ENCODE results near the gene TBC1D22A. TPM values are rescaled to one million over a fixed set of nuclear protein-coding genes. Genes with fewer than 3 reads are reported as not detected.
"Not testable (repeated sequence)": the region's sequence is repeated elsewhere in the genome, so short reads cannot be mapped to it uniquely, and the experiment has no call there.

Gene TBC1D22A
- total RNA-seq, 6 donors from 2014 or later: 27.1 to 48.2 (median 35.3) TPM

DNA sequence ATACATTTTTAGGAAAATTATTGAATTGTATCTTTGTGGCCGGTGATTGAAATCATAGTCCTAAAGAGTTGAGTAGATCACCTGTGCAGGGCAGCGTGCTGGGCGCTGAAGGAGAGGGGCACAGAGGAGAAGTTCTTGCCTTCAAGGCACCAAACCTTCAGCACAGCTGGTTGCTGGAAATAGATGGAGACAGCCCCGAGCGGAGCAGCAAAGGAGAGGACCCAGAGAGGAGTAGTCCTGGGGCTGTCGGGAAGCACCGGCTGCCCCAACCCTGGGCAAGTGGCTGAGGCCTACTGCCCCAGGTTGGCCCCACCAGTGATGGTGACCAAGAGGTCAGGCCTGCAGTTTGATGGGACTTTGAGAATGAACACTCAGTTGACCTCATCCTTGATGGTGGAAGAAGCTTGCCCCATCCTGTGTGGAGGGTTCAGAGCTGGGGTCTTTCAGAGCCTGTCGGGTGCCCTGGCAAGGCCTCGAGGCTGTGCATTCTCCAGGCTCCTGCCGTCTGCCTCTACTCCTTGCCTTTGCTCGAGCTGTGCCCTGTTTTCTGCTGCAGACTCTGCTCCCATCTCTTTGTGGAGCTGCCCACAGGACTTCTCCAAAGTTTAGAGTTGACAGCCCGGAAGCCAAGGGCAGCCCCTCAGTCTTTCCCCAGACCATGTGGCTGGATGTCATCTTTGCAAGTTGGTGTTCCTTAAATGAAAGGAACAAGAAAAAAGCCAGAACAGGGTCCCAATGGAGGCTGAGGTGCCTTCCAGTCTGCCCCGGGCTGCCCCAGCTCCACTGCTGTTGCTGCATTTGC is 285.1 kb downstream of the TBC1D22A start:
- Histone ChIP-seq H3K4me3 (no peak overlapping the region), H3K27ac (no peak overlapping the region), H3K36me3 (no peaks in the 10 kb centered on the region), H3K27me3 (no peaks in the 10 kb centered on the region), H3K9me3 (no peaks in the 10 kb centered on the region), H3K4me1 (peaks cover 9 to 16% (median 11%) of the 10 kb centered on the region in 4 donors)
- ATAC-seq (ENCODE audit: low FRiP score in 2 of 2) (no peak), DNase-seq (no peak)
- WGBS, 2 donors: 92 to 95% methylated on average over 13 of the region's 13 CpGs
- TF ChIP-seq EP300 (IDR thresholded peaks at IDR 0.05) (no peak), POLR2AphosphoS5 (IDR thresholded peaks at IDR 0.05) (no peak), POLR2A (IDR thresholded peaks at IDR 0.05) (no peak)
- TF ChIP-seq, protein P1, sequence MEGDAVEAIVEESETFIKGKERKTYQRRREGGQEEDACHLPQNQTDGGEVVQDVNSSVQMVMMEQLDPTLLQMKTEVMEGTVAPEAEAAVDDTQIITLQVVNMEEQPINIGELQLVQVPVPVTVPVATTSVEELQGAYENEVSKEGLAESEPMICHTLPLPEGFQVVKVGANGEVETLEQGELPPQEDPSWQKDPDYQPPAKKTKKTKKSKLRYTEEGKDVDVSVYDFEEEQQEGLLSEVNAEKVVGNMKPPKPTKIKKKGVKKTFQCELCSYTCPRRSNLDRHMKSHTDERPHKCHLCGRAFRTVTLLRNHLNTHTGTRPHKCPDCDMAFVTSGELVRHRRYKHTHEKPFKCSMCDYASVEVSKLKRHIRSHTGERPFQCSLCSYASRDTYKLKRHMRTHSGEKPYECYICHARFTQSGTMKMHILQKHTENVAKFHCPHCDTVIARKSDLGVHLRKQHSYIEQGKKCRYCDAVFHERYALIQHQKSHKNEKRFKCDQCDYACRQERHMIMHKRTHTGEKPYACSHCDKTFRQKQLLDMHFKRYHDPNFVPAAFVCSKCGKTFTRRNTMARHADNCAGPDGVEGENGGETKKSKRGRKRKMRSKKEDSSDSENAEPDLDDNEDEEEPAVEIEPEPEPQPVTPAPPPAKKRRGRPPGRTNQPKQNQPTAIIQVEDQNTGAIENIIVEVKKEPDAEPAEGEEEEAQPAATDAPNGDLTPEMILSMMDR (IDR thresholded peaks at IDR 0.05): no peak

DNA sequence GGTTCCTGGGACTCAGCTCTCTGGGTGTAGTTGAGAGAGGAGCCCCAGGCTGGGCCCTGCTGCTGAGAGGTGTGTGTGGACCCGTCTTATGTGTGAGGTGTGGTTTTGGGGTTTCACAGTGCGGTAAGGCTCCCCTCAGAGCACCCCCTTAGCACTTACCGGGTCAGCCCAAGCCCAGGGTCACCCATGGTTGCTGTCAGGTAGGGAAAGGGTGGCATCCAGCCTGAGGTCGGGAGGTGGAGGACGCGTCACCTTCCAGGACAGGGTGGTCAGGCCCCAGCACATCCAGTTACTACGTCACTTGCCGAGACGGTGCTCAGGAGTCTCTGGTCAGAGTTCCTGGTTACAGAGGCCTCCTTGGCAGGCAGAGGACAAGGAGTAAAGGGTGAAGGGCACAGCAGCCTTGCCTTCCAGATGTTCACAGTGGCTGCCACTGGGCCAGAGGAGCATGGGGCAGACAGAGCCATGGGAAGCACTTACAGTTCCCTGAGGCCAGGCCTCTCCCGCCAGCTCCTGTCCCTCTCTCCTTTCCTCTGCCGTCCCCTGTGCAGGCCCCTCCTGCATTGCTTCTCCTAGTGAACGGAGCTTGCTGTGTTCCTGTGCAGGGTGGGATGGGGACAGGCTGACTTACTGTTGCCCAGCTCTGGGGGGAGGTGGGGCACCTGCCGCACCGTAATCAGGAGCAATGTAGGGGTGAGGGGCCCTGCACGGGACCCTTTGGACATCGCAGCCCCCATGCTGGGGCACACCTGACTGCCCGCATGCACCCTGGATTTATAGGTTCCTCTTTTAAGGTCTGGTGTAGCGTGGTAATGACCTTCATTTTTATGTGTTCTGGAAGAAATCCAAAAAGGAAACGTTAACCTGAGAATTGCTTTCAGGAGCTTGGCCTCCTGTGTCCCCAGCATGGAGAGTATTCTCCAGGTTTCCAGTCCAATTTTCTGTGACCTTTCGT is 285.9 kb downstream of the TBC1D22A start:
- no peaks in the 10 kb centered on the region for H3K36me3 ChIP-seq
- DNase-seq: no peak
- TF ChIP-seq, protein P1 (IDR thresholded peaks at IDR 0.05): no peak
- TF ChIP-seq POLR2A (IDR thresholded peaks at IDR 0.05) (no peak), POLR2AphosphoS5 (IDR thresholded peaks at IDR 0.05) (no peak), EP300 (IDR thresholded peaks at IDR 0.05) (no peak)
- ATAC-seq (ENCODE audit: low FRiP score in 2 of 2): no peak
- H3K9me3 ChIP-seq: no peaks in the 10 kb centered on the region
- 83 to 85% methylated on average over 14 to 19 of the region's 20 CpGs for WGBS, 2 donors
- H3K4me1 ChIP-seq: peaks cover 9 to 13% (median 11%) of the 10 kb centered on the region in 4 donors
- H3K27ac ChIP-seq: no peak overlapping the region
- no peaks in the 10 kb centered on the region for H3K27me3 ChIP-seq
- H3K4me3 ChIP-seq: no peak overlapping the region

DNA sequence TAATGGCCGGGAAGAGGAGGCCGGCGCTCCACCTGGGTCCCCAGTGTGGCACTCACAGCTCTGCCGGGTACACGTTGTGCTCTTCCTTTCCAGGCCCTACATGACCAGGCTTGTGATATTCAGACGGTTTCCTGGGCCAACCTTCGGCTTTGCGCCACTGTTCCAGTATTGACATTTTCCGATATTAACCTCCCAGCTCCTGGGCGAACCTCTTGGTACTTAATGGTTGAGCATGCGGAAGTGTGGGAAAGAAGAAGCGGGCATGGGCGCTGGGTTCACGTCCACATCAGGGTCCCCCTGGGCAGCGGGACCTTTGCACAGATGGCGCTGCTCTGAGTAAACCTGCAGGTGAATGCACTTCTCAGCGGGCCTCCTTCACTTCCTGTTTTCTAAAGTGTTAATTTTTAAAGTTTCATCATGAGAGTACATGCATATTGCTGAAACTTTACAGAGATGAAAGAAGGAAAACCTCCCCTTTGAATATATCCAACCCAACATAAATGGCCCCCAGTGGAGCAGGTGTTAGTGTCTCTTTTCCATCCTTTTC is 286.7 kb downstream of the TBC1D22A start:
- Histone ChIP-seq H3K9me3 (no peaks in the 10 kb centered on the region), H3K4me3 (no peak overlapping the region), H3K36me3 (peaks cover 0 to 5% (median 0%) of the 10 kb centered on the region in 4 donors), H3K27ac (no peak overlapping the region), H3K4me1 (peaks cover 2 to 5% (median 4%) of the 10 kb centered on the region in 4 donors), H3K27me3 (no peaks in the 10 kb centered on the region)
- DNase-seq (no peak), ATAC-seq (ENCODE audit: low FRiP score in 2 of 2) (no peak)
- WGBS, 2 donors: 88 to 96% methylated on average over 17 of the region's 17 CpGs
- TF ChIP-seq, protein P1 (IDR thresholded peaks at IDR 0.05): no peak
- no peak for TF ChIP-seq EP300 (IDR thresholded peaks at IDR 0.05)
- no peak for TF ChIP-seq POLR2A (IDR thresholded peaks at IDR 0.05)
- no peak for TF ChIP-seq POLR2AphosphoS5 (IDR thresholded peaks at IDR 0.05)

DNA sequence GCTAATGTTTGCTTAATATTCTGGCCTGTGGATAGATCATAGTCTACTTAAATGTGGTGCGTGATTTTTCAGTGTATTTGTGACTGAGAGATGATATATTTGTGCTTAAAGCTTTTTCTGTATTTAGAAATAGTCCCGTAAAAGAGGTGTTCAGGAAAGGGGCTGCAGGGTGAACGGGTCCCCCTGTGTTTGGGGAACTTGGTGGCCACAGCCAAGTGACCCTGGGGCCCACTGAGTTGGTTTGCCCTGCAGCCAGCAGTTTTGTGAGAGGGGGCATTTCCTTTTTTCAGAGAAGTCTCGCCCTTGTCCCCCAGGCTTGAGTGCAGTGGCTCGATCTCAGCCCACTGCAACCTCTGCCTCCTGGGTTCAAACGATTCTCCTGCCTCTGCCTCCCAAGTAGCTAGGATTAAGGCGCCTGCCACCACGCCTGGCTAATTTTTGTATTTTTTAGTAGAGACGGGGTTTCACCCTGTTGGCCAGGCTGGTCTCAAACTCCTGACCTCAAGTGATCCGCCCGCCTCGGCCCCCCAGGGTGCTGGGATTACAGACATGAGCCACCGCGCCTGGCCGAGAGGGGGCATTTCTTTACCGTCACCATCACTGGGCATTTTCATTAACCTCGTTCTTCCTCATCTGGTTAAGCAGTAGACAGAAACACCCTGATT is 287.4 kb downstream of the TBC1D22A start:
- H3K27ac ChIP-seq; ATAC-seq (ENCODE audit: low FRiP score in 2 of 2); H3K27me3 ChIP-seq; H3K36me3 ChIP-seq; H3K9me3 ChIP-seq; H3K4me1 ChIP-seq; H3K4me3 ChIP-seq; DNase-seq: not testable (repeated sequence)
- 93 to 97% methylated on average over 17 of the region's 17 CpGs for WGBS, 2 donors

Measured in upper lobe of left lung (tissue), 6 donors.